CD4-positive, CD25-positive, alpha-beta regulatory T cell (primary cell): ENCODE data around the gene CAMTA1. TPM values are rescaled to one million over a fixed set of nuclear protein-coding genes. Genes with fewer than 3 reads are reported as not detected.

ENCODE experiments used
- ATAC-seq, 2 donors: fragments of 150-1000 bp; cut with Tn5 transposase; one replicate each; pipeline ENCODE4 v1.10.0; 2021; ENCODE audit warnings: low read depth in 2 of 2, moderate number of reproducible peaks in 2 of 2, moderate library complexity in 1 of 2
- DNase-seq, 3 donors: peaks; one replicate each; pipeline versions ENCODE4 v3.0.0 to v3.0.0-alpha.2; 2012 to 2022; ENCODE audit warnings: mixed read lengths in 1 of 3
- H3K27ac ChIP-seq: one replicate; pipeline ENCODE4 v1.7.0; 2013; ENCODE audit warnings: mild to moderate bottlenecking, low read length; ENCODE audit not compliant: insufficient read depth, poor library complexity, severe bottlenecking
- H3K27me3 ChIP-seq: one replicate; pipeline ENCODE4 v1.7.0; 2013; ENCODE audit warnings: low read length; ENCODE audit not compliant: control insufficient read depth, insufficient read depth
- H3K36me3 ChIP-seq: one replicate; pipeline ENCODE4 v1.7.0; 2013; ENCODE audit warnings: mild to moderate bottlenecking, low read length, moderate library complexity; ENCODE audit not compliant: control insufficient read depth, insufficient read depth
- H3K4me1 ChIP-seq: 2 replicates; pipeline ENCODE4 v1.7.0; 2013; ENCODE audit warnings: mild to moderate bottlenecking, low read length; ENCODE audit not compliant: insufficient read depth, control insufficient read depth, poor library complexity, severe bottlenecking
- H3K4me3 ChIP-seq: one replicate; pipeline ENCODE4 v1.7.0; 2013; ENCODE audit warnings: low read depth, mild to moderate bottlenecking, low read length, moderate library complexity
- H3K9me3 ChIP-seq, 2 experiments: 1 replicate in 1 of 2; 2 replicates in 1 of 2; pipeline ENCODE4 v1.7.0; 2013; ENCODE audit warnings: low read length in 2 of 2, mild to moderate bottlenecking in 1 of 2, moderate library complexity in 1 of 2; ENCODE audit not compliant: control insufficient read depth in 2 of 2
- H3K27ac Mint-ChIP-seq, 3 donors: one replicate each; pipeline ENCODE4 v1.8.0; 2020 to 2022; ENCODE audit warnings: mild to moderate bottlenecking in 3 of 3, mixed read lengths in 3 of 3, moderate library complexity in 2 of 3
- H3K27me3 Mint-ChIP-seq: one replicate; pipeline ENCODE4 v1.8.0; 2022; ENCODE audit warnings: mild to moderate bottlenecking, mixed read lengths
- H3K36me3 Mint-ChIP-seq: one replicate; pipeline ENCODE4 v1.8.0; 2020; ENCODE audit warnings: mixed read lengths
- H3K4me1 Mint-ChIP-seq, 4 donors: one replicate each; pipeline ENCODE4 v1.8.0; 2020 to 2022; ENCODE audit warnings: mixed read lengths in 4 of 4, mild to moderate bottlenecking in 1 of 4
- H3K4me3 Mint-ChIP-seq, 4 donors: one replicate each; pipeline ENCODE4 v1.8.0; 2020 to 2022; ENCODE audit warnings: mild to moderate bottlenecking in 4 of 4, mixed read lengths in 4 of 4, moderate library complexity in 3 of 4
- H3K9me3 Mint-ChIP-seq, 7 donors: one replicate each; pipeline ENCODE4 v1.8.0; 2020 to 2022; ENCODE audit warnings: mixed read lengths in 7 of 7, mild to moderate bottlenecking in 3 of 7, moderate library complexity in 2 of 7
- polyA plus RNA-seq, 4 donors: library from polyadenylated mRNA; unstranded; fragments of 300-500 nt; fragmentation: Illumina TruSeq; gene quantifications; one replicate each; pipeline ENCODE4 v1.2.3, GENCODE V29; 2021
- total RNA-seq: library from RNA; stranded (reverse); gene quantifications from one replicate; pipeline ENCODE4 v1.2.3, GENCODE V29; 2022

CAMTA1 gene
- total and polyA plus RNA-seq, 5 donors from 2014 or later = 48.8 to 112 (median 80.0) TPM

DNA sequence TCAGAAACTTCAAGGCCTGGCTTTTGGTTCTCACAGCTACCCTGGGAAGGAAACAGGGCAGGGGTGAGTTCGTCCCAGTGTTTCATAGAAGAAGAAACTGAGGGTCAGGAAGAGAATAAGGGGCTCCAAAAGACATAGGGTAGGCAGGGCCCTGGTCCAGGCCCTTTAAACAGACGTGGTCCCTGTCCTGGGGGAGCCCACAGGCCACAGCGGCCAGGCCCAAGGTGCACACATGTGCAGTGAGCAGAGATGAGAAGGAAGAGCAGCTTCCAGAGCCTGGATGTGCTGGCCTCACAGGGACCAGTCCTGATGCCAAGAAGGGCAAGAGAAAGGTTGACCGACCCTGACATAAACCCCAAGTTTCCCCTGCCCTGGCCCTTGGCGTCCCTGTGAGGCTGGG lies 690.4 kb downstream of the CAMTA1 start:
- no peak for ATAC-seq
- no peaks in the 10 kb centered on the region for H3K4me1 Mint-ChIP-seq

DNA sequence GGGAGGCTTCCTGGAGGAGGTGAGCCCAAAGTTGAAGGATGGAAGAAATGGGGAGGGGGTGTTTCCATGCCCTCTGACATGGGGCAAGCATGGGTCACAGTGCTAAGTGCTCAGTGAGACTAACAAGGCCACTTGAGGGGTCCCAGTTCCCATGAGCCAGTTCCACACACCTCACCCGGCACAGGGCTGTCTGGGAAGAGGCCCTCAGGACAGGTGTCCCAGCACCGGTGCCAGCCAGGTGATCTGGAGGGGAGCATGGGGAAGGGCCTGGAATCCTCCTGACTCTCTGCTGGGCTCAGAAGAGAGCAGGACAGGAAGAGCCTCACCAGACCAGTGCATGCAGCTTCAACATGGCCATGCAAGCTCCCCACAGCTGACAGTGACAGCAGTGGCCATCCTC lies 691.1 kb downstream of the CAMTA1 start:
- H3K4me1 Mint-ChIP-seq = no peaks in the 10 kb centered on the region
- ATAC-seq (no peak), DNase-seq (no peak)
- Histone ChIP-seq H3K4me1 (no peaks in the 10 kb centered on the region), H3K27ac (no peak overlapping the region), H3K27me3 (no peaks in the 10 kb centered on the region), H3K4me3 (no peak overlapping the region), H3K36me3 (no peaks in the 10 kb centered on the region), H3K9me3 (no peaks in the 10 kb centered on the region)
- H3K27me3 Mint-ChIP-seq = no peaks in the 10 kb centered on the region
- H3K36me3 Mint-ChIP-seq = no peaks in the 10 kb centered on the region
- H3K4me3 Mint-ChIP-seq = no peak overlapping the region
- H3K9me3 Mint-ChIP-seq = no peaks in the 10 kb centered on the region
- no peak overlapping the region for H3K27ac Mint-ChIP-seq

More for the DNA sequence above, 690.4 kb downstream of the CAMTA1 start:
- Histone ChIP-seq H3K4me1 (no peaks in the 10 kb centered on the region), H3K27ac (no peak overlapping the region), H3K36me3 (no peaks in the 10 kb centered on the region), H3K4me3 (no peak overlapping the region), H3K9me3 (no peaks in the 10 kb centered on the region), H3K27me3 (no peaks in the 10 kb centered on the region)
- Mint-ChIP-seq H3K4me3 (no peak overlapping the region), H3K36me3 (no peaks in the 10 kb centered on the region), H3K27ac (no peak overlapping the region), H3K27me3 (no peaks in the 10 kb centered on the region), H3K9me3 (no peaks in the 10 kb centered on the region)
- no peak for DNase-seq

DNA sequence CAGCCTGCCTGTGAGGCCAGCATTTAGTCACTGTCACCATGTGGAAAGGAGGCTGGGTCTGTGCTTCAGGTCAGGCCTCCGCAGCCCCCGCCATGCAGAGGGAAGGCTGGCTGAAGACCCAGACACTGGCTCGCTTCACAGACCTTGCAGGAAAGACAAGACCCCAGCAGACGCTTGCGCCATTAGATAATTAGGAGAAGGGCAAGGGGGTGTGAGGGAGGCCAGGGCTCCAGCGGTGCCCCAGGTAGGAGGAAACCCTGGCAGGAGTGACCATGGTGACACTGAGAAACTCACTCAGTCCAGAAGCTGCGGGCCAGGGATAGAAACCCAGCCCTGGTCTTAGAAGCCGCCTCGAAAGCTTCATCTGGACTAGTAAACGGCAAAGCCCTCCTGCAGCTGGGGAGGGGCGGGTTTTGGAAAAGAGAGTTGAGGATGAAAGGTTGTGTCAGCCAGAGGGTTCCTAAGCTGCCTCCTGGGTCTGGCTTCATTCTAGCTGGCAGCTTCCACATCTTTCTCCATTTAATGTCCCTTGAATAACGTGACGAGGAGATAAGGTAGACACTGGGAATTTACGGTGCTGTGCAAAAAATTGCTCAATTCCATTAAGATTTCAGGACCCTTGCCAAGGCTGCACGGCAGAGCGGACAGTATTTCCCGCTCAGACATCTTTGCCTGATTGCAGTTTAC lies 691.8 kb downstream of the CAMTA1 start:
- H3K36me3 ChIP-seq = no peaks in the 10 kb centered on the region
- Mint-ChIP-seq H3K4me3 (no peak overlapping the region), H3K27me3 (no peaks in the 10 kb centered on the region), H3K4me1 (no peaks in the 10 kb centered on the region), H3K27ac (no peak overlapping the region), H3K9me3 (no peaks in the 10 kb centered on the region), H3K36me3 (no peaks in the 10 kb centered on the region)
- ATAC-seq (no peak), DNase-seq (no peak)
- H3K27me3 ChIP-seq = no peaks in the 10 kb centered on the region
- H3K4me1 ChIP-seq = no peaks in the 10 kb centered on the region
- H3K27ac ChIP-seq = no peak overlapping the region
- no peak overlapping the region for H3K4me3 ChIP-seq
- no peaks in the 10 kb centered on the region for H3K9me3 ChIP-seq

DNA sequence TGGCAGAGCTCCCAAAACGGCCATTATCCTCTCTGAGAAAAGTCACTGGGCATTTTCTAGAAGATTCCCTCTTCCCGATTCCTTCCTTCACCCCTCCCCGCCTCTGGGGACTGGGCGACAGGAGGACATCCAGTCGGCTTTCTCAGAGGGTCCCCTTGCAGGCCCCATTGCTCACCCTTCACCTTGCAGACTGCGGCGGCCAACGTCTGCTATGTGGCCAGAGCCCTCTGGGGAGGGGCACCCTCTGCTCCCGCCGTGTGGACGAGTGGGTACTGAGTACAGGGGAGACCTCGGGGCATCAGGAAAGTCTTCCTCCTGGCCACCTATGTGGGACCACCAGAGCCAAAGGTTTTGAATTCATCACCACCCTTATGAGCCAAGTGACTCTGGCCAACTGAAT lies 692.3 kb downstream of the CAMTA1 start:
- H3K36me3 ChIP-seq = no peaks in the 10 kb centered on the region
- no peak overlapping the region for H3K27ac ChIP-seq
- H3K36me3 Mint-ChIP-seq = no peaks in the 10 kb centered on the region
- no peak for ATAC-seq
- no peaks in the 10 kb centered on the region for H3K27me3 ChIP-seq
- DNase-seq = no peak
- H3K9me3 ChIP-seq = no peaks in the 10 kb centered on the region
- no peaks in the 10 kb centered on the region for H3K9me3 Mint-ChIP-seq
- H3K27ac Mint-ChIP-seq = no peak overlapping the region
- H3K27me3 Mint-ChIP-seq = no peaks in the 10 kb centered on the region
- no peak overlapping the region for H3K4me3 ChIP-seq
- no peaks in the 10 kb centered on the region for H3K4me1 Mint-ChIP-seq
- H3K4me3 Mint-ChIP-seq = no peak overlapping the region
- no peaks in the 10 kb centered on the region for H3K4me1 ChIP-seq

DNA sequence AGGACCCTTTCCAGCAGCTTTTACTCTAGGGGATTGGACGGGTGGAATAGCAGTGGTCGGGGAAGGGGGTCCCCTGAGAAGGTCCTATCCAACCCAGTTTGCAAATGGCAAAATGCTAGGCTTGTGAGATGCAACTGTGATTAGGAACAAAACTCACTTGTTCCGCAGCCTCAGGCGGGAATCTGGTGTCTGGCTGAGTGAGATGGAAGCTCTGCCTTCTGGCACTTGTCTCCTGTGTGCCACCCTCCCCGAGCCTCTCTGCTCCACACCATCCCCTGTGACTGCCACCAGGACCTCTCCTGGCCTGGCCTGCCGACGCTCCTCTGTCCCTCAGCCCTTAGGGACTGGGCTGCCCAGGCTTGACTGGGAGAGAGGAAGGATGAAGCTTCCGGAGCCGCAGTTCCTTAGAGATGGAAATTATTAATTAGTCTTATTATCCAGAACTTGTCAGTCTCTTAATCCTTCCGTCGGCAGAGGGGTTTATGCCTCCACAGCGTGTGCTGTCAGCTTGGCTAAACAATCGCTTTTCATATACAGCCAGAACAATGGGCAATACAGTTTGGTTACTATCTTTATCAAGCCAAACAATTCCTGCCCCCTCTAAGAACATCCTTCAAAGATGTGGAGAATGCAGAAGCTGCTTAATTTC lies 693.0 kb downstream of the CAMTA1 start:
- Mint-ChIP-seq H3K27me3 (no peaks in the 10 kb centered on the region), H3K9me3 (no peaks in the 10 kb centered on the region), H3K27ac (no peak overlapping the region), H3K36me3 (no peaks in the 10 kb centered on the region), H3K4me3 (no peak overlapping the region), H3K4me1 (no peaks in the 10 kb centered on the region)
- Histone ChIP-seq H3K4me3 (no peak overlapping the region), H3K27me3 (no peaks in the 10 kb centered on the region), H3K36me3 (no peaks in the 10 kb centered on the region), H3K9me3 (no peaks in the 10 kb centered on the region), H3K4me1 (no peaks in the 10 kb centered on the region), H3K27ac (no peak overlapping the region)
- no peak for DNase-seq
- ATAC-seq = no peak

DNA sequence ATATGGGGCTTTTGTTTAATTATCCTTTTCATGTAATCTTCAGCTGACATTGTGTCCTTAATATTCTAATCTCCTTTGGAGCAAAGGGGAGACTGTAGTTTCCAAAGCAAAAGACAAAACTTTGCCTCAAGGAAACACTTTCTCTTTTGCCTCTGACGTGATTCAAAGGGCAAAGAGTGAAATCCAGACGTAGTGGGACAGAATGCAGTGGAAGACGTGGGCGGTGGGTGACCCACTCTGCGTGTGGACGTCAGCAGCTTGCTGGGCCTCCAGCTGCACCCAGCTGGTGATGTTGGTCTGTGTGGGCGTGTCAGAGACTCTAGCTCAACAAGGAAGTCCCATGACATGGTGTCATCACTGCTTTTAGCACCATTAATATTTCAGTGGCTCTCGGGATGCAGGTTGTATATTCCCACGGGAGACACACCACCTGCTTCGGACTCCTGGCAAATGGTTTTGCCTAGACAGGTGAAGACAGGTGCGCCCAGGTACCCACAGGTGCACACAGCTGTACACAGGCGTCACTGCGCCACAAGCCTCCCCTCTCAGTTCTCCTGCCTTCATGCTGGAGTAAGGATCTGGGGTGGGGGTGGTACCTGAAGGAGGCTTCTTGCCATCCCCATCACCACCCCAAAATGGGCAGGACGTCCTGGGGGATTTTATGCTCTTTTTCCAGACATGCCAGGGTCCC lies 693.7 kb downstream of the CAMTA1 start:
- ATAC-seq (no peak), DNase-seq (no peak)
- H3K27me3 Mint-ChIP-seq = no peaks in the 10 kb centered on the region
- Histone ChIP-seq H3K4me3 (no peak overlapping the region), H3K27ac (no peak overlapping the region), H3K9me3 (no peaks in the 10 kb centered on the region), H3K27me3 (no peaks in the 10 kb centered on the region), H3K36me3 (no peaks in the 10 kb centered on the region), H3K4me1 (no peaks in the 10 kb centered on the region)
- H3K27ac Mint-ChIP-seq = no peak overlapping the region
- H3K9me3 Mint-ChIP-seq = no peaks in the 10 kb centered on the region
- H3K36me3 Mint-ChIP-seq = no peaks in the 10 kb centered on the region
- no peak overlapping the region for H3K4me3 Mint-ChIP-seq
- H3K4me1 Mint-ChIP-seq = no peaks in the 10 kb centered on the region

DNA sequence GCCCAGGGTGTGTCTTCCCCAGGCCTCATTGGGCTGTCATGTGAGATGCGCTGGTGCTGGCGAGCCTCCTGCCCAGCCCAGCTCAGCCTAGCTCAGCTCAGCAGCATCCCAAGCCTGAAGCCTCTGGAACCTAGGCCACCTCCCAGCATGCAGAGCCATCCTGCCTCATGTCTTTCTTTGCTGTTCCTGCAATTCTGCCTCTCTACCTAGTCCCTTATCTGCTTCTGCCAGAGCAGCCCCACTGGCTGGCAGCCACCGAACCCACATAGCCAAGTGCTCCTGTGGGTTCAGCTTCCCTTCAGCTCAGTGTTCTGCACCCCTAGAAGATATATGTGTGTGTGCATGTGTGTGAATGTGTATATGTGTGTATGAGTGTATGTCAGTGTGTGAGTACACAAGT lies 694.3 kb downstream of the CAMTA1 start:
- Mint-ChIP-seq H3K4me3 (no peak overlapping the region), H3K27ac (no peak overlapping the region), H3K27me3 (no peaks in the 10 kb centered on the region), H3K4me1 (no peaks in the 10 kb centered on the region), H3K36me3 (no peaks in the 10 kb centered on the region), H3K9me3 (no peaks in the 10 kb centered on the region)
- no peaks in the 10 kb centered on the region for H3K4me1 ChIP-seq
- H3K27me3 ChIP-seq = no peaks in the 10 kb centered on the region
- H3K4me3 ChIP-seq = no peak overlapping the region
- ATAC-seq (no peak), DNase-seq (no peak)
- H3K27ac ChIP-seq = no peak overlapping the region
- H3K36me3 ChIP-seq = no peaks in the 10 kb centered on the region
- no peaks in the 10 kb centered on the region for H3K9me3 ChIP-seq

DNA sequence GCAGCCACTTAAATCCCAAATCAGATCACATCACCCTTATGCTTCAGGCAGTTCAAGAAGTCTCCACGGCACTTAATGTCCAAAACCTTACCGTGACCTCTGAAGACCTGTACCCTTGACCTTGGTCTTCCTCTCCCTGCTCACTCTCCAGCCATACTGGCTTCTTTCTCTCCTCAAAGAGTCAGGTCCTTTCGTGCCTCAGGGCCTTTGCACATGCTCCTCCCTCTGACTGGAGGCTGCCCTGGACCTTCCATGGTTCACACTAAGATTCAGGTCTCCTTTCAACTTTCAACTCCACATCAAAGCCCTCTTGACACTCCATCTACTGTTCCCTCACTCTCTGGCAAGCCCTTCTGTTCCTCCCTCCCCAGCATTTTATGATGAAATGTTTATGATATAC lies 695.9 kb downstream of the CAMTA1 start:
- no peaks in the 10 kb centered on the region for H3K27me3 ChIP-seq
- Mint-ChIP-seq H3K9me3 (no peaks in the 10 kb centered on the region), H3K27ac (no peak overlapping the region), H3K4me3 (no peak overlapping the region), H3K27me3 (no peaks in the 10 kb centered on the region), H3K36me3 (no peaks in the 10 kb centered on the region), H3K4me1 (no peaks in the 10 kb centered on the region)
- H3K4me3 ChIP-seq = no peak overlapping the region
- no peaks in the 10 kb centered on the region for H3K4me1 ChIP-seq
- no peak overlapping the region for H3K27ac ChIP-seq
- DNase-seq (no peak), ATAC-seq (no peak)
- no peaks in the 10 kb centered on the region for H3K9me3 ChIP-seq
- H3K36me3 ChIP-seq = no peaks in the 10 kb centered on the region
